Small intestine (tissue), 7 donors: Measurements from ENCODE around the gene ZNF556. TPM values are rescaled to one million over a fixed set of nuclear protein-coding genes. Genes with fewer than 3 reads are reported as not detected.
"Not testable (repeated sequence)": the region's sequence is repeated elsewhere in the genome, so short reads cannot be mapped to it uniquely, and the experiment has no call there.

ENCODE experiments used
- DNase-seq, 2 donors: peaks; one replicate each; pipeline versions ENCODE4 v3.0.0 to v3.0.0-alpha.2; 2013
- FAIRE-seq: peaks from 2 replicates; lab custom pipeline; 2012; peaks lifted over from hg19 to GRCh38; lab: Jason Lieb, UNC
- H3K27ac ChIP-seq, 3 donors: one replicate each; pipeline ENCODE4 v1.5.1; 2013; ENCODE audit warnings: low read length in 2 of 3, mild to moderate bottlenecking in 2 of 3, control low read depth in 1 of 3, inconsistent platforms in 1 of 3, low read depth in 1 of 3, moderate library complexity in 1 of 3
- H3K27me3 ChIP-seq, 3 donors: one replicate each; pipeline ENCODE4 v1.6.1; 2013; ENCODE audit warnings: low read length in 3 of 3, inconsistent platforms in 1 of 3; ENCODE audit not compliant: control insufficient read depth in 3 of 3, insufficient read depth in 3 of 3
- H3K36me3 ChIP-seq, 3 donors: one replicate each; pipeline ENCODE4 v1.6.1; 2013; ENCODE audit warnings: low read length in 3 of 3, inconsistent platforms in 1 of 3, low read depth in 1 of 3, mild to moderate bottlenecking in 1 of 3, moderate library complexity in 1 of 3; ENCODE audit not compliant: control insufficient read depth in 3 of 3, insufficient read depth in 2 of 3
- H3K4me1 ChIP-seq, 3 donors: one replicate each; pipeline ENCODE4 v1.6.1; 2013; ENCODE audit warnings: low read length in 2 of 3, inconsistent platforms in 1 of 3, low read depth in 1 of 3, mild to moderate bottlenecking in 1 of 3, moderate library complexity in 1 of 3; ENCODE audit not compliant: control insufficient read depth in 3 of 3, insufficient read depth in 2 of 3
- H3K4me3 ChIP-seq, 3 donors: one replicate each; pipeline ENCODE4 v1.5.1; 2013; ENCODE audit warnings: low read length in 3 of 3, control low read depth in 1 of 3, inconsistent platforms in 1 of 3, low read depth in 1 of 3, mild to moderate bottlenecking in 1 of 3, moderate library complexity in 1 of 3
- H3K9me3 ChIP-seq, 2 donors: one replicate each; pipeline ENCODE4 v1.6.1; 2013; ENCODE audit warnings: low read depth in 1 of 2, low read length in 1 of 2; ENCODE audit not compliant: control insufficient read depth in 2 of 2, insufficient read depth in 1 of 2
- WGBS, 3 donors: extraction: QIAGEN DNeasy Blood & Tissue Kit; methylation state at CpG; one replicate each; pipeline ENCODE4 v1.1.7; 2013; 5-methylcytosine and 5-hydroxymethylcytosine counted together
- polyA plus RNA-seq, 4 donors: library from polyadenylated mRNA; stranded (reverse) in 3 of 4; unstranded in 1 of 4; fragments of 200-250 nt in 3 of 4; fragments of 120-200 nt in 1 of 4; gene quantifications; one replicate each; pipeline versions ENCODE4 v1.2.1 to v1.2.3, GENCODE V29; 2013
- donor health status: healthy with polysubstance abuse.
- donor health status: control.
- donor health status: control.
- donor health status: Bipolar disorder and iron deficiency.
- donor health status: healthy.

Gene ZNF556
- polyA plus RNA-seq, 4 donors: 0.03 to 0.22 TPM; not detected in 2

- FAIRE-seq (no peak), DNase-seq (no peak)
- Histone ChIP-seq H3K36me3 (peaks cover 0 to under 1% (median 0%) of the 10 kb centered on the region in 3 donors), H3K27me3 (no peaks in the 10 kb centered on the region), H3K27ac (no peak overlapping the region), H3K4me1 (no peaks in the 10 kb centered on the region), H3K4me3 (no peak overlapping the region), H3K9me3 (peaks cover 0 to 19% of the 10 kb centered on the region in 2 donors)
- 79 to 81% (median 81%) methylated on average over 10 of the region's 10 CpGs for WGBS, 3 donors
Observed at GRCh38 chr19:2863816-2864215, 3.3 kb upstream of the ZNF556 start.

GRCh38 chr19:2865334-2866100 is 1.6 kb upstream of the ZNF556 start:
- Histone ChIP-seq H3K4me1 (no peaks in the 10 kb centered on the region), H3K27me3 (no peaks in the 10 kb centered on the region), H3K36me3 (no peaks in the 10 kb centered on the region), H3K27ac (no peak overlapping the region), H3K9me3 (peaks cover 0 to 19% of the 10 kb centered on the region in 2 donors), H3K4me3 (no peak overlapping the region)
- FAIRE-seq: no peak
- 16 to 50% (median 39%) methylated on average over 12 of the region's 12 CpGs for WGBS, 3 donors
- no peak for DNase-seq

GRCh38 chr19:2866495-2867024 is 575 bp upstream of the ZNF556 start:
- Histone ChIP-seq H3K27ac (no peak overlapping the region), H3K4me1 (no peaks in the 10 kb centered on the region), H3K36me3 (no peaks in the 10 kb centered on the region), H3K4me3 (no peak overlapping the region), H3K9me3 (peaks cover 0 to 25% of the 10 kb centered on the region in 2 donors), H3K27me3 (no peaks in the 10 kb centered on the region)
- FAIRE-seq (no peak), DNase-seq (no peak)
- 75 to 85% (median 78%) methylated on average over 8 of the region's 8 CpGs for WGBS, 3 donors

- no peak for FAIRE-seq
- DNase-seq: no peak
- no peaks in the 10 kb centered on the region for H3K36me3 ChIP-seq
- H3K27me3 ChIP-seq: no peaks in the 10 kb centered on the region
- H3K4me3 ChIP-seq: no peak overlapping the region
- H3K4me1 ChIP-seq: no peaks in the 10 kb centered on the region
- peaks cover 0 to 30% of the 10 kb centered on the region in 2 donors for H3K9me3 ChIP-seq
- H3K27ac ChIP-seq: no peak overlapping the region
- WGBS, 3 donors: 79 to 85% (median 83%) methylated on average over 10 of the region's 10 CpGs
Observed at GRCh38 chr19:2869618-2870017, 2.5 kb downstream of the ZNF556 start.

- not testable (repeated sequence) for H3K36me3 ChIP-seq, H3K4me1 ChIP-seq, H3K27me3 ChIP-seq, H3K27ac ChIP-seq, H3K4me3 ChIP-seq, FAIRE-seq, DNase-seq
- 18 to 28% (median 23%) methylated on average over 8 to 10 of the region's 11 CpGs for WGBS, 3 donors
- peaks cover 0 to 39% of the 10 kb centered on the region in 2 donors for H3K9me3 ChIP-seq
Observed at GRCh38 chr19:2872175-2872574, 5.0 kb downstream of the ZNF556 start.

- DNase-seq (no peak), FAIRE-seq (no peak)
- Histone ChIP-seq H3K9me3 (peaks cover 2 to 25% of the 10 kb centered on the region in 2 donors), H3K4me3 (no peak overlapping the region), H3K27me3 (no peaks in the 10 kb centered on the region), H3K27ac (no peak overlapping the region), H3K4me1 (no peaks in the 10 kb centered on the region), H3K36me3 (no peaks in the 10 kb centered on the region)
- 90 to 92% (median 90%) methylated on average over 32 of the region's 32 CpGs for WGBS, 3 donors
Observed at GRCh38 chr19:2877398-2878331, 10.5 kb downstream of the ZNF556 start.

GRCh38 chr19:2883686-2884439 is 16.7 kb downstream of the ZNF556 start:
- peaks cover 0 to 4% (median 0%) of the 10 kb centered on the region in 3 donors for H3K4me1 ChIP-seq
- H3K4me3 ChIP-seq: no peak overlapping the region
- no peaks in the 10 kb centered on the region for H3K36me3 ChIP-seq
- no peak overlapping the region for H3K27ac ChIP-seq
- DNase-seq: no peak
- no peak for FAIRE-seq
- 86 to 89% (median 88%) methylated on average over 14 of the region's 14 CpGs for WGBS, 3 donors
- peaks cover 0 to 3% (median 0%) of the 10 kb centered on the region in 3 donors for H3K27me3 ChIP-seq
- H3K9me3 ChIP-seq: no peaks in the 10 kb centered on the region
